ENCODE results near the gene EXOC7.

DNA sequence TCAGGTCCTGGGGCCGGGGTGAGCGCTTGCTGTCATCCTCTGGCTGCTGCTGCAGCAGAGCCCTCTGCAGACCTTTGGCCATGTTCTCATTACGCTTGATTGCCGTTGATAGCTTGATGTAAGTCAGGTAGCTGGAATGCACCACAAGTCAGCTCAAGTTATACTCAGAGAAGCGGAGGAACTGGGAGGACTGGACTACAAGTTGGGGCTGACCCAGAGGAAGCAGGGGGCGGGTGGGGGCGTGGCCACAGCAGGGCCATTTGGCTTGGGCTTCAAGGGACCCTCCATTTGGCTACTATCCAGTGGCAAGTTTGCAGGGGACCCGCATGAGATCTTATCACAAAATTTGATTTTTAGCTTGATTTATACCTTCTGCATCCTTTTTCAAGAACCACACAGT is 57.5 kb downstream of the EXOC7 start:
- no peak for TF ChIP-seq CTCF (IDR thresholded peaks at IDR 0.05)
- no peak for TF ChIP-seq POLR2A (IDR thresholded peaks at IDR 0.05)
- no peak for TF ChIP-seq POLR2AphosphoS5 (IDR thresholded peaks at IDR 0.05)

All from breast epithelium (tissue), 3 donors.